GM18867 (cell line): ENCODE results near the gene STAMBP.
"Not testable (repeated sequence)": the region's sequence is repeated elsewhere in the genome, so short reads cannot be mapped to it uniquely, and the experiment has no call there.

Experiments
- ATAC-seq: cut with Tn5 transposase; IDR thresholded peaks from one replicate; pipeline ENCODE4 v1.9.1; 2021; ENCODE audit warnings: mild to moderate bottlenecking, moderate library complexity; ENCODE audit not compliant: unreplicated experiment

Gene STAMBP

GRCh38 chr2:73903949-73904613, 75.3 kb downstream of the STAMBP start:
- ATAC-seq, result not testable (repeated sequence)

DNA sequence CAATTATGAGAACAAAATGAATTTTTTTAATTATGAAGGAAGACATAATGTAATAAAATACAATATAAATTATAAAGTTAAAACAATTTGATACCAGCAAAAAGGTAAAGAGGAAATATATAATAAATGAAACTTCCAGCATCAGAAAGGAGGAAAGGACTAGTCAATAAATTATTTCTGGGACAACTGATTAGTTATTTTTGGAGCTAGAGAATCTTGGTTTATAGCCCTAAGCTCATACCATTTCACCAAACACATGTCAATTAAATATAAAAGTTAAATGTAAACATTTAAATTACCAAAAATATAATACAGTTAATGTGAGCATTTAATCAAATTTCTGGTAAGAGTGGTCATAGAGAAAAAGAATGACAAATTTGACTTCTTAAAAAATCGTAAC, 76.2 kb downstream of the STAMBP start:
- ATAC-seq, result no peak

- no peak for ATAC-seq
Measured at GRCh38 chr2:73906847-73907505, 78.2 kb downstream of the STAMBP start.

- peak; percentile 58 for ATAC-seq
Measured at GRCh38 chr2:73907840-73908452, 79.2 kb downstream of the STAMBP start.

GRCh38 chr2:73908689-73909652, 80.2 kb downstream of the STAMBP start:
- no peak for ATAC-seq

DNA sequence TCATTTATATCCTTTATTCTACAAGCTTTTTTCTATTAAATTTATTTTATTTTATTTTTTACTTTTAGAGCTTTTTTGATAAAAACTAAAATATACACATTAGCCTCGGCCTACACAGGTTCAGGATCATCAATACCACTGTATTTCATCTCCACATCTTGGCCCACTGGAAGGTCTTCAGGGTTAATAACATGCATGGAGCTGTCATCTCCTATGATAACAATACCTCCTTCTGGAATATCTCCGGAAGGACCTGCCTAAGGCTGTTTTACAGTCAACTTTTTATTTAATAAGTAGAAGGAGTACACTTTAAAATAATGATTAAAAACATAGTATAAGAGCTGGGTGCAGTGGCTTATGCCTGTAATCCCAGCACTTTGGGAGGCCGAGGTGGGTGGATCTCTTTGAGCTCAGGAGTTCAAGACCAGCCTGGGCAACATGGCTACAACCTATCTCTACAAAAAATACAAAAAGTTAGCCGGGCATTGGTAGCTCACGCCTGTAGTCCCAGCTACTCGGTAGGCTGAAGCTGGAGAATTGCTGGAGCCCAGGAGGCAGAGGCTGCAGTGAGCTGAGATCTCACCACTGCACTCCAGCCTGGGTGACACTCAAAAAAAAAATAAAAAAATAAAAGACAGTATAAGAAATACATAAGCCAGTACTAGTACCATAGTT, 82.2 kb downstream of the STAMBP start:
- no peak for ATAC-seq

DNA sequence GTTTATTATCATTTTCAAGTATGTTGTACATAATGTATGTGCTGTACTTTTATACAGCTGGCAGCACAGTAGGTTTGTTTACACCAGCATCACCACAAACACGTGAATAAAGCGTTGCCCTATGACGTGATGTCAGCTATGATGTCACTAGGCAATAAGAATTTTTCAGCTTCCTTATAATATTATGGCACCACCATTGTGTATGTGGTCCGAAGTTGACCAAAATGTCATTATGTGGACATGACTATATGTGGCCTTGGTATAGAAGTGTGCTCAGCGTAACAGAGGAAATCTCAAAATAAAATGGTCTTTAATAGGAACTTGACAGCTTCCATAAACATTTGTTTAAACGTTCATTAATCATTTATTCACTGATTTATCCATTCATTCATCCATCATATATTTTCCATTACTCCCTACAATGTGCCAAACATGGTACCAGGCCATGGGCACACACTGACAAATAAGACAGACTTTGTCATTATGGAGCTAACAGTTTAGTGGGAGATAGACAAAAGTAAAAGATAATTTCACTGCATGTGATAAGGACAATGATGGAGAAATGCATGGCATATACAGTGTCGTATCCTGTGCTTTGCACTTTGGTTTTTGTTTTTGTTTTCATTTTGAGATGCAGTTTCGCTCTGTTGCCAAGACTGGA, 82.9 kb downstream of the STAMBP start:
- ATAC-seq, result no peak

GRCh38 chr2:73913414-73914054, 84.8 kb downstream of the STAMBP start:
- ATAC-seq, result no peak

DNA sequence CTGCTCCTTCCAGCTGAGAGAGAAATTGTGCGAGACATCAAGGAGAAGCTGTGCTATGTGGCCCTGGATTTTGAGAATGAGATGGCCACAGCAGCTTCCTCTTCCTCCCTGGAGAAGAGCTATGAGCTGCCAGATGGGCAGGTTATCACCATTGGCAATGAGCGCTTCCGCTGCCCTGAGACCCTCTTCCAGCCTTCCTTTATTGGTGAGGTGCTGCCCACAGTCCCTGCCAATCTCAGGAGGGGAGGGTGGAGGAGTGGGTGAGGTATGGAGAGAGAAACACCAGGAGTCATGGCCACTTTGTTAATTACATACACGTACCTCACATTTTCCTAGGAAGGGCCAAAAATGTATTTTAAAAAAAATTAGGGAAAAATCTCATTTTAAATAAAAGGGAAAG, 85.9 kb downstream of the STAMBP start:
- no peak for ATAC-seq

DNA sequence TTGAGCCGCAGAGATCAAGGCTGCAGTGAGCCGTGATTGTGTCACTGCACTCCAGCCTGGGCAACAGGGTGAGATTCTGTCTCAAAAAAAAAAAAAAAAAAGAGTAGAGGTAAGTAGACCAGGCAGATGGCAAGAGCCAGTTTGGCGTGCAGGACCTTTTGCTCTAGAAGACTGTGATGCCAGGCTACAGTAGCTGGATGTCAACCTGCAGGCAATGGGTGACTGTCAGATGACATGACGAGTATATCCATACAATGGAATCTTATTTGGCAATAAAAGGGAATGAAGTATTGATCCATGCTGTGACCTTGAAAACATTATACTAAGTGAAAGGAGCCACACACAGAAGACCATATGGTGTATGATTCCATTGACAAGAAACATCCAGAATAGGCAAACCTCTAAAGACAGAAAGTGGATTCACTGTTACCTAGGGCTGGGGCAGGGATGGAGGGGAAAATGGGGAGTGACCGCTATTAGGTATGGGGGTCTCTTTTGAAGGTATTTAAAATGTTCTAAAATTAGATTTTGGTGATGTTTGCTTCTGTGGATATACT, 86.8 kb downstream of the STAMBP start:
- no peak for ATAC-seq

DNA sequence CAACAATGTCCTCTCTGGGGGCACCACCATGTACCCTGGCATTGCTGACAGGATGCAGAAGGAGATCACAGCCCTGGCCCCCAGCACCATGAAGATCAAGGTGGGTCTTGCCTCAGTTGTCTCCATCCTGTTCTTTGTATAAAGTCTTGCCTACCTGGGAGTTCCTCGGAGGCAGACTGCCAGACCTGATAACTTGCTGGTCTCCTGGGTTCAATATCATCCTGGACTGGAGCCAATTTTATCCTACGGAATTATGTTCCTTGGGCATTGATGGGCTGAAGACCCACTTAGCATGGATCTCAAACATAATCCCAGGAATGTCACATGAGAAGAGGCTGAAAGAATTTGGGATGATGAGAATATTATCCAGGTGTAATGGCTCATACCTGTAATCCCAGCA, 87.9 kb downstream of the STAMBP start:
- ATAC-seq, result no peak

- ATAC-seq, result no peak
Measured at GRCh38 chr2:73917296-73917695, 88.5 kb downstream of the STAMBP start.

DNA sequence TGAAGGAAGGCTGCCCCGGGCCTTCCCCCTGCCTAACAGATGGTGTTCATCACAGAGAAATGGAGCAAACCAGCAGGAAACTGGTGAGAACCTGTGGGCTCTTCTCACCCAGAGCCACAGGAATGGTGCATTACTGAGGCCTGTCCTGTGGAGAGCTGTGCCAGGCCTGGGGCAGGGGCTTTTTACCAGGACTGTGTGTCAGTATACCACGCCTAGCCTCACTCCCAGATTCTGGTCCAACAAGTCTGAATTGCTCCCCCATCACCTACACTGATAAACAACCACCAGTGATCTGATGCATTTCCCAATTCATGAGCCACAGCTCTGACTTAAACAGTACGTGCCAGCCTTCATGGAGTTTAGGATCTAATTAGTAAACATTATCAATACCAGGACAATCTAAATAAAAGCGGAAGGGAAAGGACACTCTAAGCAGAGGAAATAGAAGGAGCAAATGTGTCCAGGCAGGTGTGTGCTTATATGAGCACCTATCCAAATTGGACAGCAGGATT, 89.0 kb downstream of the STAMBP start:
- ATAC-seq, result no peak

- ATAC-seq, result no peak
Measured at GRCh38 chr2:73918856-73919255, 90.1 kb downstream of the STAMBP start.

- ATAC-seq, result no peak
Measured at GRCh38 chr2:73919596-73920228, 91.0 kb downstream of the STAMBP start.

GRCh38 chr2:73920577-73921545, 92.1 kb downstream of the STAMBP start:
- no peak for ATAC-seq

GRCh38 chr2:73921581-73921980, 92.8 kb downstream of the STAMBP start:
- ATAC-seq, result no peak
